Measurements from ENCODE around the gene UVRAG. TPM values are rescaled to one million over a fixed set of nuclear protein-coding genes. Genes with fewer than 3 reads are reported as not detected.

The UVRAG gene
- total RNA-seq, 3 donors from 2014 or later (not counting 1 experiment from before 2014, with no cell fraction given): 39.9 to 52.5 (median 41.4) TPM

DNA sequence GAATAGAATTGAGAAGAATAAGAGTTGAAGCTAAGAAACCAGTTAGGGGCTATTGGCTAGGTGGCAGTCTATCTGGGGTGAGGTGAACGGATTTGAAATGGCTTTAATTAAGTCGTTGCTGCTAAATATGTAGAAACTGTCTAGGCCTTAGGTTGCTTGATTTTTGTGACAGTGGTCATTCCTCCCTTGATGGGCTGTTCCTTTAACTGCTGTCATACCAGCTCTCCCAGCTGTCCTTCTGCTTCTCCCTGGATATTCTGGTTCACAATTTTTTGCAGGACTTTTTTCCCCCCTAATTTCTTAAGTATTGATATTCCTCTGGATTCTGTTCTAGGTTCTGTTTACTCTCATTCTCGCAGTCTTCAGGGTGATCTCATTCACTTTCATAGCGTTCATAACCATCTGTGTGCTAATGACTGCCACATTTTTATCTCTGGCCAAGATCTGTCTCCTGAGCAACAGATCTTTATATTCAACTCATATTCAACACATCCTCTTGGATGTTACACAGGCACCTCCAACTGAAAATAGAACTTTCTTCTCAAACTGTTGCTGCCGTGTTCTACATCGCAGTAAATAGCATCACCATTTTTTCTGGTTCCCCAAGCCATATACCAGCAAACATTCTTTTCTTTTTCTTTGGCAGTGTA lies 134.1 kb downstream of the UVRAG start:
- Mint-ChIP-seq H3K4me1 (peaks cover 37 to 40% of the 10 kb centered on the region in 2 donors), H3K27ac (no peak overlapping the region), H3K27me3 (ENCODE audit: low read depth in 2 of 2) (no peaks in the 10 kb centered on the region), H3K9me3 (no peaks in the 10 kb centered on the region), H3K4me3 (no peak overlapping the region), H3K36me3 (no peaks in the 10 kb centered on the region)
- H3K27ac ChIP-seq (ENCODE audit: low read length): no peak overlapping the region
- no peaks in the 10 kb centered on the region for H3K9me3 ChIP-seq (ENCODE audit: control insufficient read depth, insufficient read depth, low read length)
- no peak for TF ChIP-seq CTCF (IDR thresholded peaks at IDR 0.05)
- DNase-seq (no peak), ATAC-seq (no peak)
- 93% methylated on average over 5 of the region's 6 CpGs for WGBS (ENCODE audit: insufficient coverage)
- intact Hi-C loops (cut with micrococcal nuclease): no loop called here
- no peak overlapping the region for H3K4me3 ChIP-seq (ENCODE audit: low read length)
- H3K4me1 ChIP-seq (ENCODE audit: control insufficient read depth, insufficient read depth, low read length): peaks cover 5% of the 10 kb centered on the region
- no peaks in the 10 kb centered on the region for H3K27me3 ChIP-seq (ENCODE audit: control insufficient read depth, insufficient read depth, low read length)
- no peaks in the 10 kb centered on the region for H3K36me3 ChIP-seq (ENCODE audit: control insufficient read depth, insufficient read depth, low read length)

DNA sequence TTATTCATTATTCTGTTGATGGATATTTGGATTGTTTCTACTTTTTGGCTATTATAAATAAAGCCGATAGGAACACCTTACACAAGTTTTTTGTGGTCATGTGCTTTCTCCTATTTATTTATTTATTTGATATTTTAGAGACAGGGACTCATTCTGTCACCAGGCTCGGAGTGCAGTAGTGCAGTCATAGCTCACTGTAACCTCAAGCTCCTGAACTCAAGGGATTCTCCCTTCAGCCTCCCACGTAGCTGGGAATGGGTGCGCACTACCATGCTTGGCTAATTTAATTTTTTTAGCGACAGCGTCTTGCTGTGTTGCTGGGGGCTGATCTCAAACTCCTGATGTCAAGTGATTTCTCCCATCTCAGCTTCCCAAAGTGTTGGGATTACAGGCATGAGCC lies 135.1 kb downstream of the UVRAG start:
- WGBS (ENCODE audit: insufficient coverage): 97% methylated on average over 5 of the region's 6 CpGs
- H3K4me3 Mint-ChIP-seq: no peak overlapping the region
- H3K36me3 ChIP-seq (ENCODE audit: control insufficient read depth, insufficient read depth, low read length): no peaks in the 10 kb centered on the region
- no peak for DNase-seq
- no peaks in the 10 kb centered on the region for H3K27me3 Mint-ChIP-seq (ENCODE audit: low read depth in 2 of 2)
- H3K9me3 Mint-ChIP-seq: no peaks in the 10 kb centered on the region
- no peak overlapping the region for H3K4me3 ChIP-seq (ENCODE audit: low read length)
- TF ChIP-seq CTCF (IDR thresholded peaks at IDR 0.05): no peak
- H3K27me3 ChIP-seq (ENCODE audit: control insufficient read depth, insufficient read depth, low read length): no peaks in the 10 kb centered on the region
- no peak for ATAC-seq
- H3K4me1 Mint-ChIP-seq: peaks cover 31 to 32% of the 10 kb centered on the region in 2 donors
- intact Hi-C loops (cut with micrococcal nuclease): no loop called here
- no peaks in the 10 kb centered on the region for H3K9me3 ChIP-seq (ENCODE audit: control insufficient read depth, insufficient read depth, low read length)
- no peak overlapping the region for H3K27ac Mint-ChIP-seq
- peaks cover 5% of the 10 kb centered on the region for H3K4me1 ChIP-seq (ENCODE audit: control insufficient read depth, insufficient read depth, low read length)
- no peaks in the 10 kb centered on the region for H3K36me3 Mint-ChIP-seq
- no peak overlapping the region for H3K27ac ChIP-seq (ENCODE audit: low read length)

- no peak for ATAC-seq
- H3K4me1 ChIP-seq (ENCODE audit: control insufficient read depth, insufficient read depth, low read length): no peaks in the 10 kb centered on the region
- H3K27ac Mint-ChIP-seq: no peak overlapping the region
Observed at GRCh38 chr11:75954039-75954438, 139.0 kb downstream of the UVRAG start.

More at GRCh38 chr11:75954039-75954438, 139.0 kb downstream of the UVRAG start:
- intact Hi-C loops (cut with micrococcal nuclease): no loop called here
- Mint-ChIP-seq H3K4me1 (peaks cover 14 to 16% of the 10 kb centered on the region in 2 donors), H3K27me3 (ENCODE audit: low read depth in 2 of 2) (no peaks in the 10 kb centered on the region), H3K9me3 (no peaks in the 10 kb centered on the region), H3K4me3 (no peak overlapping the region), H3K36me3 (no peaks in the 10 kb centered on the region)
- Histone ChIP-seq H3K27me3 (ENCODE audit: control insufficient read depth, insufficient read depth, low read length) (no peaks in the 10 kb centered on the region), H3K9me3 (ENCODE audit: control insufficient read depth, insufficient read depth, low read length) (no peaks in the 10 kb centered on the region), H3K4me3 (ENCODE audit: low read length) (no peak overlapping the region), H3K36me3 (ENCODE audit: control insufficient read depth, insufficient read depth, low read length) (no peaks in the 10 kb centered on the region), H3K27ac (ENCODE audit: low read length) (no peak overlapping the region)
- no peak for DNase-seq
- TF ChIP-seq CTCF (IDR thresholded peaks at IDR 0.05): no peak
- 100% methylated on average over 2 of the region's 2 CpGs for WGBS (ENCODE audit: insufficient coverage)

Data from natural killer cell (primary cell).